DMS79 (cell line): ENCODE results near the gene ATAD3B.
"Not testable (repeated sequence)": the region's sequence is repeated elsewhere in the genome, so short reads cannot be mapped to it uniquely, and the experiment has no call there.

Experiments
- DNase-seq: peaks from one replicate; lab custom pipeline; 2025; lab: John Stamatoyannopoulos, UW

The ATAD3B gene

GRCh38 chr1:1433804-1434130 is 37.8 kb upstream of the ATAD3B start:
- DNase-seq = no peak

GRCh38 chr1:1434131-1434823 is 37.3 kb upstream of the ATAD3B start:
- no peak for DNase-seq

GRCh38 chr1:1434824-1435105 is 36.8 kb upstream of the ATAD3B start:
- DNase-seq = no peak

GRCh38 chr1:1435106-1435903 is 36.3 kb upstream of the ATAD3B start, which contains the start of gene VWA1:
Gene VWA1, plus strand, starts transcription at chr1:1435690. Its CDS starts 59 bp downstream, at chr1:1435749.
- DNase-seq = no peak

- DNase-seq = no peak
These were observed 35.5 kb upstream of the ATAD3B start for GRCh38 chr1:1435911-1436629.

GRCh38 chr1:1436630-1437032 is 34.9 kb upstream of the ATAD3B start:
- DNase-seq = no peak

- no peak for DNase-seq
These were observed 34.3 kb upstream of the ATAD3B start for GRCh38 chr1:1437033-1437903.

- DNase-seq = no peak
These were observed 33.6 kb upstream of the ATAD3B start for GRCh38 chr1:1437904-1438376.

GRCh38 chr1:1438531-1439381 is 32.8 kb upstream of the ATAD3B start:
- DNase-seq = no peak

- DNase-seq = no peak
These were observed 31.9 kb upstream of the ATAD3B start for GRCh38 chr1:1439546-1440261.

- no peak for DNase-seq
These were observed 31.1 kb upstream of the ATAD3B start for GRCh38 chr1:1440262-1441001.

- DNase-seq = no peak
These were observed 30.3 kb upstream of the ATAD3B start for GRCh38 chr1:1441002-1441888.

- no peak for DNase-seq
These were observed 29.3 kb upstream of the ATAD3B start for GRCh38 chr1:1442069-1442770.

GRCh38 chr1:1446631-1447030 is 24.9 kb upstream of the ATAD3B start:
- not testable (repeated sequence) for DNase-seq

GRCh38 chr1:1449099-1449739 is 22.3 kb upstream of the ATAD3B start, which contains the start of gene ATAD3C:
Gene ATAD3C, plus strand, starts transcription at chr1:1449689. Its CDS starts 995 bp downstream, at chr1:1450684.
- no peak for DNase-seq

- not testable (repeated sequence) for DNase-seq
These were observed 20.9 kb upstream of the ATAD3B start for GRCh38 chr1:1450616-1451015.

GRCh38 chr1:1451696-1452364 is 19.7 kb upstream of the ATAD3B start:
- DNase-seq = no peak
